GM12801 (cell line): Measurements from ENCODE around the gene NSA2.

Experiments
- CTCF ChIP-seq: IDR thresholded peaks from one replicate; pipeline ENCODE4 v1.5.1; 2011; ENCODE audit warnings: control low read depth; ENCODE audit not compliant: insufficient read length; ENCODE audit errors: extremely low read depth

The NSA2 gene

DNA sequence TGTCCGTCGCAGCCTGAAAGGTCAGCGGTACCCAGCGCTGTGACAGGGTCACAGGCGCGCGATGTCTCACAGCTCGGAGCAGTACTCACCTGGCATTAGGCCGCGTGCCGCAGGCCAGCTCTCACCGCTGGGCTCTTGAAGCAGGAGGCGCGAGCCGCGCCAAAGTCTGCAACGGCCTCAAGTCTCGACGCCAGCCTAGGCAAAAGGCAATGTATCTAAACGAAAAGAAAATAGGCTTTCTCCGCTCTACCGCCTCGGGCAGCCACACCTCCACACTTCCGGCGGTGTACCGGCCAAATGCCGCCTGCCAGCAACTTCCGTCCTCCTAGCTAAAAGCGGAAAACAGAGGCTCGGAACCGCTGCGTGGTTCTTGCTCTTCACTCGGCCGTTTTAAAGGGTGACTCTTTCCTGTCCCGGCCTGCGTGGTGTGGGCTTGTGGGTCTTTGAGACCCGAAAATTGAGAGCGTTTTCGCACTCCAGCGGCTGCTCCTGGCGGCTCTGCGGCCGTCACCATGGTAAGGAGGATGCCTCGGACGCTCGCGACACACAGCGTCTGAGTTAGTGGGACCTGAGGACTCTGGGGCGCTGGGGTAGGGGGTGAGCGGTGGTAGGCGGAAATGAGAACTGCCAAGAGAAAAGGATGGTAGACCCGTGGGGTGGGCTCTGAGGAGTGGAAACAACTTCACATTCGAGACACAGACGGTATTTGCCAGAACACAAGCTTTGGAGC lies at the start of gene NSA2, which contains the start of gene GFM2:
TSS of gene NSA2 (plus strand) at position 401 of the 730 bp plus-strand sequence. CDS start at position 513, 112 bp downstream.
TSS of gene GFM2 (minus strand) at position 269 of the 730 bp plus-strand sequence. CDS start 3,375 bp downstream, outside the sequence.
- TF ChIP-seq CTCF, result no peak

- TF ChIP-seq CTCF, result no peak
Measured at GRCh38 chr5:74717596-74717995, 49.5 kb upstream of the NSA2 start.

DNA sequence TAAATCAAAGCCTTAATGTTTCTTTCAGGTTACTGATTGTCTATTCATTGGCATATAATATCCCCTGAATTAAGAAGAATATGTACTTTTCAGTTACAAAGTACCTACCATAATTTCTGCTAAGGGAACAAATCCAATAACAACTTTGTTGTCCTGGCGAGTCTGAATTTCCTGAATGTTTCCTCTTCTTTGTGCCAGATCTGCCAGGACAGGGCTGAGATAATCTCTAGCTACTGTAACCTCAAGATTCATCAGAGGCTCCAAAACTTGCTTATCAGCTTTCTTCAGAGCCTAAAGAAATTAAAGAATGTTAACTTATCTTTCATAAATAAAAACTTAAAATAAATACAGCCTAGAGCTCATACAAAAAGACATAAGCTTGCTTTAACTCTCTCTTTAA lies 44.8 kb upstream of the NSA2 start:
- TF ChIP-seq CTCF, result no peak

DNA sequence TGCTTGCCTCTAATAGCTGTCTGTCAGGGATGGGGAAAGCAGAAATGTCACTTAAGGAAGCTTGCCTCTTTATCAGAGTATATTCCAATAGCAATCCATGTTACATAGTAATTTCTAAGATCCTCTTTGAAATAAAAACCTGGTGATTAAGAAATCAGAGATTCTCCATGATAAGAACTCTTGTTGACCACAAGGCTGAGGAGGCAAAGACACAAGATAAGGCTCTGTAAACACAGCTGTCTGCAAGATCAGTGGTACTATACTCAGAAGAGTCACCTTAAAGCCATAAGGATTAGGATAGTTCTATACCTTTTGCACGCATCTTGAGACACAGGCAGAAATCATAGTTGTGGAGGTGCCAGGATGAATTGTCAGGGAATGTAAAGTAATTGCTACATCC lies 41.7 kb upstream of the NSA2 start:
- no peak for TF ChIP-seq CTCF

DNA sequence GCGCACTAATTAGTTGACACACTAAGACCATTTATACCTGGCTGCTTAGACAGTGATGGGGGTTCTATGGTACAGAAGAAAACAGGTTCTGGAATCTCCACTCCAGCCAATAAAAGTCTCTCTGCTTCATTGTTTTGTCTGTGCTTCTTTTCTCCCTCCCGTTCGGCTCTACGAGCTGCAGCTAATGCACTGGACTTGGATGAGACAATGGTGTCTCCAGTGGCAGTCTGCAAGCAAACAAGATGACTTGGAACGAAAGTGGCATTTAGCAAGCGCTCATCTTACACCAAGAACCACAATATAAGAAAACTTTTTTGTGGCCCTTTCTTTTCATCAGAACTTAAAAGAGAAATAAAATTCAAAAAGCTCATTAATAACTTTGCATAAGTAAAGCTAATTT lies 30.3 kb upstream of the NSA2 start:
- TF ChIP-seq CTCF, result no peak

- no peak for TF ChIP-seq CTCF
Measured at GRCh38 chr5:74738406-74738805, 28.6 kb upstream of the NSA2 start.

- TF ChIP-seq CTCF, result no peak
Measured at GRCh38 chr5:74761241-74761640, 5.8 kb upstream of the NSA2 start.

DNA sequence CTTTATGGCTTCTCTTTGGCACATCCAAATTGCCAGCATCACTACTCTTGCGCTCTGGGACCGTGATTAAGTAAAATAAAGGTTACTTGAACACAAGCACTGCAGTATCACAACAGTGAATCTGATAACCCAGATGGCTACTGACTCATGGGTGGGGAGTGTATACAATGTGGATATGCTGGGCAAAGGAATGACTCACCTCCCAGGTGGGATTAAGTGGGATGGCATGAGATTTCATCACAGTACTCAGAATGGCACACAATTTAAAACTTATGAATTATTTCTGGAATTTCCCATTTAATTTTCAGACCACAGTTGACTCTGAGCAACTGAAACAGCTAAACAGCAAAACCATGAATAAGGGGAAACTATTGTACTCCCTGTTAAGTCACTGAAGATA lies 4.5 kb upstream of the NSA2 start:
- no peak for TF ChIP-seq CTCF
